K562 (cell line): ENCODE results near the gene PHOX2A. TPM values are rescaled to one million over a fixed set of nuclear protein-coding genes. Genes with fewer than 3 reads are reported as not detected.
"Not testable (repeated sequence)": the region's sequence is repeated elsewhere in the genome, so short reads cannot be mapped to it uniquely, and the experiment has no call there.

ENCODE experiments used
- FOSL1 ChIP-seq: fragments of 200-800 bp; sonication (Bioruptor generic); conservative IDR thresholded peaks from 2 replicates; pipeline ENCODE4 v1.6.1; 2016; ENCODE audit warnings: missing genetic modification characterization, missing compliant biosample characterization
- HDAC2 ChIP-seq: fragments of 450-650 bp; IDR thresholded peaks from 2 replicates; pipeline ENCODE4 v1.6.1; 2016; ENCODE audit warnings: mild to moderate bottlenecking
- polyA plus RNA-seq, 8 experiments: library from polyadenylated mRNA; depleted of rRNA in 4 of 8; stranded (reverse) in 5 of 8; unstranded in 3 of 8; fragments of >200 nt; fragmentation: Nextera tagmentation in 2 of 8; fragmentation: Illumina TruSeq in 1 of 8; extraction: Ambion mirVana in 2 of 8; extraction: Trizol in 1 of 8; gene quantifications; 2 replicates each; pipeline versions ENCODE4 v1.2.1 to v1.2.3, GENCODE V29; 2011 to 2014; ENCODE audit warnings: inconsistent platforms in 1 of 8, missing spikeins in 1 of 8
- total RNA-seq, 7 experiments: library from RNA; depleted of rRNA in 6 of 7; stranded (reverse); fragments of >200 nt in 6 of 7; fragmentation: Illumina TruSeq in 2 of 7; extraction: Trizol in 2 of 7; gene quantifications; 2 replicates each; pipeline versions ENCODE4 v1.2.1 to v1.2.3, GENCODE V29; 2011 to 2021; ENCODE audit warnings: low replicate concordance in 1 of 7
- TF ChIP-seq, protein P1 (sequence below), 2 experiments: fragments of 450-650 bp; formaldehyde crosslinking in 1 of 2; IDR thresholded peaks; 2 replicates each; pipeline versions ENCODE4 v1.4.0 to v1.6.1; 2014 to 2020; ENCODE audit warnings: mild to moderate bottlenecking in 2 of 2, borderline replicate concordance in 1 of 2, low read depth in 1 of 2

PHOX2A gene
- total and polyA plus RNA-seq, 9 of the 15 experiments (the other 6 are each of a cell fraction or from before 2014, with no cell fraction given), result not detected

DNA sequence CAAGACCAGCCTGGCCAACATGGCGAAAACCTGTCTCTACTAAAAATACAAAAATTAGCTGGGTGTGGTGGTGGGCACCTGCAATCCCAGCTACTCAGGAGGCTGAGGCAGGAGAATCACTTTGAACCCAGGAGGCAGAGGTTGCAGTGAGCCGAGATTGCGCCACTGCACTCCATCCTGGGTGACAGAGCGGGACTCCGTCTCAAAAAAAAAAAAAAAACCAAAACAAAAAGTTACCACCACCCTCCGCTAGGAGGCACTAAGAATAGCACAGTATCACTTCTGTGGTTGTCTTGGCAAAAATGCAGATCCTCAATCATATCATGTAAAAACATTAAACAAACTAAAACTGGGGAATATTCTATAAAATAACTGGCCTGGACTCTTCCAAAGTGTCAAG is 46.8 kb upstream of the PHOX2A start (continued):
- TF ChIP-seq, protein P1, sequence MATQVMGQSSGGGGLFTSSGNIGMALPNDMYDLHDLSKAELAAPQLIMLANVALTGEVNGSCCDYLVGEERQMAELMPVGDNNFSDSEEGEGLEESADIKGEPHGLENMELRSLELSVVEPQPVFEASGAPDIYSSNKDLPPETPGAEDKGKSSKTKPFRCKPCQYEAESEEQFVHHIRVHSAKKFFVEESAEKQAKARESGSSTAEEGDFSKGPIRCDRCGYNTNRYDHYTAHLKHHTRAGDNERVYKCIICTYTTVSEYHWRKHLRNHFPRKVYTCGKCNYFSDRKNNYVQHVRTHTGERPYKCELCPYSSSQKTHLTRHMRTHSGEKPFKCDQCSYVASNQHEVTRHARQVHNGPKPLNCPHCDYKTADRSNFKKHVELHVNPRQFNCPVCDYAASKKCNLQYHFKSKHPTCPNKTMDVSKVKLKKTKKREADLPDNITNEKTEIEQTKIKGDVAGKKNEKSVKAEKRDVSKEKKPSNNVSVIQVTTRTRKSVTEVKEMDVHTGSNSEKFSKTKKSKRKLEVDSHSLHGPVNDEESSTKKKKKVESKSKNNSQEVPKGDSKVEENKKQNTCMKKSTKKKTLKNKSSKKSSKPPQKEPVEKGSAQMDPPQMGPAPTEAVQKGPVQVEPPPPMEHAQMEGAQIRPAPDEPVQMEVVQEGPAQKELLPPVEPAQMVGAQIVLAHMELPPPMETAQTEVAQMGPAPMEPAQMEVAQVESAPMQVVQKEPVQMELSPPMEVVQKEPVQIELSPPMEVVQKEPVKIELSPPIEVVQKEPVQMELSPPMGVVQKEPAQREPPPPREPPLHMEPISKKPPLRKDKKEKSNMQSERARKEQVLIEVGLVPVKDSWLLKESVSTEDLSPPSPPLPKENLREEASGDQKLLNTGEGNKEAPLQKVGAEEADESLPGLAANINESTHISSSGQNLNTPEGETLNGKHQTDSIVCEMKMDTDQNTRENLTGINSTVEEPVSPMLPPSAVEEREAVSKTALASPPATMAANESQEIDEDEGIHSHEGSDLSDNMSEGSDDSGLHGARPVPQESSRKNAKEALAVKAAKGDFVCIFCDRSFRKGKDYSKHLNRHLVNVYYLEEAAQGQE (IDR thresholded peaks at IDR 0.05; ENCODE audit: borderline replicate concordance), result peak; percentile 43; the same call in 1 of the 2 replicates
- TF ChIP-seq, protein P1 (CRISPR knock-in tag; IDR thresholded peaks at IDR 0.05; ENCODE audit: low read depth), result not testable (repeated sequence)
- TF ChIP-seq FOSL1, result 0 out of 2 replicates have a peak, but pooled peaks have one; percentile 18
- TF ChIP-seq HDAC2, result 0 out of 2 replicates have a peak, but pooled peaks have one; percentile 40
